ENCODE results near the gene KCNJ12. TPM values are rescaled to one million over a fixed set of nuclear protein-coding genes. Genes with fewer than 3 reads are reported as not detected.
"Not testable (repeated sequence)": the region's sequence is repeated elsewhere in the genome, so short reads cannot be mapped to it uniquely, and the experiment has no call there.

Gene KCNJ12
- total and polyA plus RNA-seq, 2 of the 13 experiments (the other 11 are each of a cell fraction or from before 2014, with no cell fraction given): not detected

DNA sequence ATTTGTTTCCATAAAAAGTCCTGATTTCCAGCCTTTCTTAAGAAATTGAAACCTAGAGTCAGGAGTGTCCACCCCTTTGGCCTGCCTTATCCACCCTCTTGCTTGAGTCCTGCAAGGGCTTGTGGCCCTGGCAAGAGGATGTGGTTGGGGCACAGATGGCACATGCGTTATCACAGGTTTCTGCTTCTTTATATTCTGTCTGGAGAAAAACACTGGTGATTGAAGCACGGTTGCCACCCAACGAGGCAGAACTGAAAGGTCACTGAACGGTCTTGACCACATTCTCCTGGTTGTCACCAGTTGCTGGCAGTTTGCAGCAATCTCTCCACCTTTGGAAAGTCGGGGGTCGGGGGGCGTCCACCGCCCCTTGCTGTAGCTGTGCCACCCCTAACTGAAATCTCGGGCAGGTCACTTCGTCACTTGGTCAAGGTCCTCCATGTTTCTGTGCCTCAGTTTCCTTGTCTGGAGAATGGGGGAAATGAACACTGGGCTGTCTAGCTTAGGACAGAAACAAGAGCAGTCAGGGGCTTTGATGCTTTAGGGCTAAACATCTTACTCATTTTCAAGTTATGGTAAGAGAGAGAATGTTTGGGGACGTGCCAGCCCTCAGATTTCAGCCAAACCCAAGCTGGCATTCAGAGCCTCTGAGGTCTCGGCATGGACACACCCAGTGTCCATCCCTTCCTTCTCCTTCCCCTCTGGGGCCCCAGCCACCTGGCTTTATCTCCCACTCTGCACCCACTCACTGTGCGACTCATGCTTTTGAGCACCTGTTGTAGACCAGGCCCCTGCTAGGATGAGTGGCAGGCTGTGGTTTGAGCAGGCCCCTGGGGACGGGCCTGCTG, 27.9 kb upstream of the KCNJ12 start:
- WGBS (ENCODE audit: low lambda C conversion rate): 24% methylated on average over 9 of the region's 14 CpGs
- FAIRE-seq; H3K4me1 ChIP-seq (ENCODE audit: insufficient read depth, low read length); H3K79me2 ChIP-seq (ENCODE audit: insufficient read depth, low read length); ATAC-seq; H4K20me1 ChIP-seq (ENCODE audit: insufficient read depth, low read length); CTCF ChIA-PET (ENCODE audit: low intra/inter-chr PET ratio, low total read pairs); H3K9me3 ChIP-seq (ENCODE audit: low read length); H3K27ac ChIP-seq (ENCODE audit: extremely low read length, insufficient read depth, low read length); H3K4me2 ChIP-seq (ENCODE audit: low read depth, low read length); H2AFZ ChIP-seq (ENCODE audit: low read length); DNase-seq (ENCODE audit: low spot score); H3K9ac ChIP-seq (ENCODE audit: insufficient read depth, low read depth, low read length); intact Hi-C loops (cut with micrococcal nuclease; ENCODE audit: unreplicated experiment); H3K4me3 ChIP-seq (replicated peaks in 1 of 3; ENCODE audit: insufficient read depth in 1 of 3, low read depth in 2 of 3, low read length in 3 of 3); H3K36me3 ChIP-seq (replicated peaks in 1 of 2; ENCODE audit: control insufficient read depth in 1 of 2, insufficient read depth in 2 of 2, low read length in 2 of 2); H3K27me3 ChIP-seq (ENCODE audit: control insufficient read depth in 1 of 2, insufficient read depth in 2 of 2, low read length in 2 of 2); POLR2A ChIA-PET; BruUV-seq (replicated peaks); in situ Hi-C loops (cut with HindIII; ENCODE audit: extremely low pct_ligation_motif_present, low pct_unique_long_range_greater_than_20kb): not testable (repeated sequence)

DNA sequence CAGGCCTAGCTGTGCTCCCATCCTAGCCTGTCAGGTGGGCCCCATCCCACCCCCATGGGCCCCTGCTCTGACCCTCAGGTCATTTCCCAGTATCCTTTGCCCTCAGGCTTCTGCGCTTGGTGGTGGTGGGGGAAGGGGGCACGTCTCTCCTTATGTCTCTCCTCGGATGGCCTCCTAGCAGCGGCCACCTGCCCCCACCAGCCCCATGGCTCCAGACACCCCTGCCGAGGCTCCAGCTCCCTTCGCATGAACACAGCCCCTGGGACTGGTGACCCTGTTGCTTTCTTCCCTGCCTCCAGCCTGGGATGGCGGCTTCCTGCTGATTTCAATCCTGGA, 27.3 kb upstream of the KCNJ12 start:
- H3K4me1 ChIP-seq (ENCODE audit: insufficient read depth, low read length); H3K4me2 ChIP-seq (ENCODE audit: low read depth, low read length); H2AFZ ChIP-seq (ENCODE audit: low read length); H3K27ac ChIP-seq (ENCODE audit: extremely low read length, insufficient read depth, low read length); DNase-seq (ENCODE audit: low spot score); BruUV-seq (replicated peaks); intact Hi-C loops (cut with micrococcal nuclease; ENCODE audit: unreplicated experiment); ATAC-seq; H3K9me3 ChIP-seq (ENCODE audit: low read length); H4K20me1 ChIP-seq (ENCODE audit: insufficient read depth, low read length); CTCF ChIA-PET (ENCODE audit: low intra/inter-chr PET ratio, low total read pairs); H3K9ac ChIP-seq (ENCODE audit: insufficient read depth, low read depth, low read length); H3K4me3 ChIP-seq (replicated peaks in 1 of 3; ENCODE audit: insufficient read depth in 1 of 3, low read depth in 2 of 3, low read length in 3 of 3); H3K79me2 ChIP-seq (ENCODE audit: insufficient read depth, low read length); H3K27me3 ChIP-seq (ENCODE audit: control insufficient read depth in 1 of 2, insufficient read depth in 2 of 2, low read length in 2 of 2); FAIRE-seq; in situ Hi-C loops (cut with HindIII; ENCODE audit: extremely low pct_ligation_motif_present, low pct_unique_long_range_greater_than_20kb); POLR2A ChIA-PET; H3K36me3 ChIP-seq (replicated peaks in 1 of 2; ENCODE audit: control insufficient read depth in 1 of 2, insufficient read depth in 2 of 2, low read length in 2 of 2): not testable (repeated sequence)
- 31% methylated on average over 6 of the region's 7 CpGs for WGBS (ENCODE audit: low lambda C conversion rate)

DNA sequence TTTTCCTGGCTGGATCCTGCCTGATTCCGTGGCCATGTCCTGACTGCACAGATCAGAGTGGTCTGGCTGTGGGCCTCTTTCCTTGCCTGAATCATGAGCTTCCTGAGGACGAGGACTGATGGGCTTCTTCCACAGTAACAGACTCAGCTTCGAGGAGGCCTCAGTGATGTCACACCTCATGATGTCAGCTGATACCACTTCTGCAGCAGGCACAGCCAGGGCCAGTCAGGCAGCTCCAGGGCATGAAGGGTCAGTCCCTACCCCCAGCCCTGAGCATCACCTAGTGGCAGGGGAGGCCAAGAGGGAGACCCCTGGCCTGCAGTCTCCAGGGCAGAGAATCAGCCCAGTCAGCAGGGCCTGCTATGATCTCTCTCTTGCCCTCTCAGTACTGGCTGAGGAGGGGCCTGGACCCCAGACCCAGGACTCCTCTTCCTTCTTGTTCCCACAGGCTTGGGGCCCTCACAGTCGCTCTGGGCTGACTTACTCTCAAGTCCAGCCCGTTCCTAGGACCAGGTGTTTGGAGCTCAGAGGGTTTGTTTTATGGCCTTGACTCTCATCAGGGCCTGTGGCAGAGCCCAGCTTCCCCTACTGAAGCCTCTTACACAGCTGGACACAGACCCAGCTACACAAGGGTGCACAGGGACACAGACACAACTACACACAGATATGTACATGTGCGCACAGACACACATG, 26.7 kb upstream of the KCNJ12 start:
- BruUV-seq (replicated peaks); in situ Hi-C loops (cut with HindIII; ENCODE audit: extremely low pct_ligation_motif_present, low pct_unique_long_range_greater_than_20kb); CTCF ChIA-PET (ENCODE audit: low intra/inter-chr PET ratio, low total read pairs); H3K27me3 ChIP-seq (ENCODE audit: control insufficient read depth in 1 of 2, insufficient read depth in 2 of 2, low read length in 2 of 2); H3K4me1 ChIP-seq (ENCODE audit: insufficient read depth, low read length); H3K9me3 ChIP-seq (ENCODE audit: low read length); H3K9ac ChIP-seq (ENCODE audit: insufficient read depth, low read depth, low read length); POLR2A ChIA-PET; H3K27ac ChIP-seq (ENCODE audit: extremely low read length, insufficient read depth, low read length); H3K36me3 ChIP-seq (replicated peaks in 1 of 2; ENCODE audit: control insufficient read depth in 1 of 2, insufficient read depth in 2 of 2, low read length in 2 of 2); H2AFZ ChIP-seq (ENCODE audit: low read length); DNase-seq (ENCODE audit: low spot score); H3K79me2 ChIP-seq (ENCODE audit: insufficient read depth, low read length); H3K4me3 ChIP-seq (replicated peaks in 1 of 3; ENCODE audit: insufficient read depth in 1 of 3, low read depth in 2 of 3, low read length in 3 of 3); H3K4me2 ChIP-seq (ENCODE audit: low read depth, low read length); H4K20me1 ChIP-seq (ENCODE audit: insufficient read depth, low read length); intact Hi-C loops (cut with micrococcal nuclease; ENCODE audit: unreplicated experiment): not testable (repeated sequence)
- ATAC-seq (peak; percentile 24; the same call in 2 of the 3 replicates), FAIRE-seq (peak; percentile 56)
- 24% methylated on average over 5 of the region's 6 CpGs for WGBS (ENCODE audit: low lambda C conversion rate)

DNA sequence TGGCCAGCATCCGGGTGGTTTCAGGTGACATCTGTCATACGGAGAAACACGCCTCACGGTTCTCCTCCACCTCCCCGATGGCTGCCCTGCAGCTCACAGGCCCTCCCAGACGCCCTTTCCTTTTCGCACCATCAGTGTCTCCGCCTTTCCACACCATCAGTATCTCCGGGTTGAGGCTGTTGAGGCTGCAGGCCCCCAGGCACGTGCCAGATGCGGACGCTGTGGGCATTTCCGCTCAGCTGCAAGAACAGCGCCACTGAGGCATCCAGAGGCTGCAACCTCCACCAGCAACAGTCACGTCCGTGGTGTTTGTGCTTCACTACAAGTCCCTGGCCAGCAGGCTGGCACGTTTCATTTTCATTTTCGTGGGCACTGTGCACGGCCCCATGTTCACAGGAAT, 25.7 kb upstream of the KCNJ12 start:
- H2AFZ ChIP-seq (ENCODE audit: low read length); in situ Hi-C loops (cut with HindIII; ENCODE audit: extremely low pct_ligation_motif_present, low pct_unique_long_range_greater_than_20kb); H4K20me1 ChIP-seq (ENCODE audit: insufficient read depth, low read length); DNase-seq (ENCODE audit: low spot score); POLR2A ChIA-PET; BruUV-seq (replicated peaks); FAIRE-seq; H3K9ac ChIP-seq (ENCODE audit: insufficient read depth, low read depth, low read length); H3K4me3 ChIP-seq (replicated peaks in 1 of 3; ENCODE audit: insufficient read depth in 1 of 3, low read depth in 2 of 3, low read length in 3 of 3); H3K27me3 ChIP-seq (ENCODE audit: control insufficient read depth in 1 of 2, insufficient read depth in 2 of 2, low read length in 2 of 2); H3K36me3 ChIP-seq (replicated peaks in 1 of 2; ENCODE audit: control insufficient read depth in 1 of 2, insufficient read depth in 2 of 2, low read length in 2 of 2); intact Hi-C loops (cut with micrococcal nuclease; ENCODE audit: unreplicated experiment); H3K4me2 ChIP-seq (ENCODE audit: low read depth, low read length); H3K27ac ChIP-seq (ENCODE audit: extremely low read length, insufficient read depth, low read length); CTCF ChIA-PET (ENCODE audit: low intra/inter-chr PET ratio, low total read pairs); H3K4me1 ChIP-seq (ENCODE audit: insufficient read depth, low read length); H3K79me2 ChIP-seq (ENCODE audit: insufficient read depth, low read length); ATAC-seq; H3K9me3 ChIP-seq (ENCODE audit: low read length): not testable (repeated sequence)
- WGBS (ENCODE audit: low lambda C conversion rate): 0% methylated on average over 2 of the region's 19 CpGs

Data from HepG2 (cell line).